ENCODE measurements around the gene BMP7.

DNA sequence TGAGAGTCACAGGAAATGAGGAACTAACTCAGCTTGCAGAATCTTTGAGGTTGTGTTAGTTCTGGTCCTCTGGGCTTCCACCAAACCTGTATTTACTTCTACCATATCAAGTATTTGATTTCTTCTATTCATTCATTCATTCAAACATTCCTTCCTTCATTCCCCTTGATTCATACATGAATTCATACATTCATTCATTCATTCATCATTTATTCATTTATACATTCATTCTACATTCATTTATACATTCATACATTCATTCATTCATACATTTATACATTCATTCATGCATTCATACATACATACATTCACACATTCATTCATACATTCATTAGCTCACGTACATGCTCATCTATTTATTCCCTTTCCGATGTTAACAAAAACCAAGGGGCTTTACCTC lies 120.3 kb downstream of the BMP7 start:
- TF ChIP-seq, protein P1, sequence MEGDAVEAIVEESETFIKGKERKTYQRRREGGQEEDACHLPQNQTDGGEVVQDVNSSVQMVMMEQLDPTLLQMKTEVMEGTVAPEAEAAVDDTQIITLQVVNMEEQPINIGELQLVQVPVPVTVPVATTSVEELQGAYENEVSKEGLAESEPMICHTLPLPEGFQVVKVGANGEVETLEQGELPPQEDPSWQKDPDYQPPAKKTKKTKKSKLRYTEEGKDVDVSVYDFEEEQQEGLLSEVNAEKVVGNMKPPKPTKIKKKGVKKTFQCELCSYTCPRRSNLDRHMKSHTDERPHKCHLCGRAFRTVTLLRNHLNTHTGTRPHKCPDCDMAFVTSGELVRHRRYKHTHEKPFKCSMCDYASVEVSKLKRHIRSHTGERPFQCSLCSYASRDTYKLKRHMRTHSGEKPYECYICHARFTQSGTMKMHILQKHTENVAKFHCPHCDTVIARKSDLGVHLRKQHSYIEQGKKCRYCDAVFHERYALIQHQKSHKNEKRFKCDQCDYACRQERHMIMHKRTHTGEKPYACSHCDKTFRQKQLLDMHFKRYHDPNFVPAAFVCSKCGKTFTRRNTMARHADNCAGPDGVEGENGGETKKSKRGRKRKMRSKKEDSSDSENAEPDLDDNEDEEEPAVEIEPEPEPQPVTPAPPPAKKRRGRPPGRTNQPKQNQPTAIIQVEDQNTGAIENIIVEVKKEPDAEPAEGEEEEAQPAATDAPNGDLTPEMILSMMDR (IDR thresholded peaks at IDR 0.05 in 8 of 11, conservative IDR thresholded peaks at IDR 0.05 in 3 of 11), result no peak
- no peak for TF ChIP-seq POLR2AphosphoS5 (IDR thresholded peaks at IDR 0.05)
- TF ChIP-seq POLR2A (IDR thresholded peaks at IDR 0.05), result no peak

All from spleen (tissue), 7 donors.